Fibroblast of lung (primary cell): ENCODE measurements around the gene LGSN.

Experiments used
- CTCF ChIP-seq, 2 donors: IDR thresholded peaks in 1 of 2; conservative IDR thresholded peaks in 1 of 2; 1 replicate in 1 of 2; 2 replicates in 1 of 2; pipeline ENCODE4 v1.5.1; 2011 to 2012; ENCODE audit warnings: low read length in 2 of 2, control low read depth in 1 of 2, inconsistent platforms in 1 of 2, low read depth in 1 of 2, mild to moderate bottlenecking in 1 of 2
- EZH2 ChIP-seq: IDR thresholded peaks from 2 replicates; pipeline ENCODE4 v1.5.1; 2012; ENCODE audit warnings: low read length, control low read depth, mild to moderate bottlenecking; ENCODE audit errors: missing control alignments

- TF ChIP-seq CTCF (conservative IDR thresholded peaks at IDR 0.05 in 1 of 2, IDR thresholded peaks at IDR 0.05 in 1 of 2; ENCODE audit: low read depth in 1 of 2, low read length in 2 of 2) = no peak
- no peak for TF ChIP-seq EZH2
Observed at GRCh38 chr6:63303476-63303875, 16.3 kb downstream of the LGSN start.
